ENCODE results near the gene CCDC17.
"Not testable (repeated sequence)": the region's sequence is repeated elsewhere in the genome, so short reads cannot be mapped to it uniquely, and the experiment has no call there.

CCDC17 gene

DNA sequence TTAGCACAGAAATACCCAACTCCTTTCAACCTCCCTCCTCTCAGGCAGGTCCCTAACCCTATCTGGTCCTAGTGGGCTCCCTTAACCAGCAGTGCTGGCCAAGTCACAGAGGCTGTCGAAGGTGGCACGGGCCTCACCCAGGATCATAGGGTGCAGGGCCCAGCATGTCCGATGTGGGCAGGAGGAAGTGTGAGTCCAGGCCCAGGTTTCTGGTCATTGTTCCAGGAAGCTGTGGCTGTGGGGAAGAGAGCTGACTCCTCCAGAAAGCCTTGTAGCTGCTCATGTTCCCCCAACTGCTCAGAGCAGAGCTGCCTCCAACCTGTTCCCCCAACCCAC, 2.4 kb downstream of the CCDC17 start:
- DNase-seq: no peak

DNA sequence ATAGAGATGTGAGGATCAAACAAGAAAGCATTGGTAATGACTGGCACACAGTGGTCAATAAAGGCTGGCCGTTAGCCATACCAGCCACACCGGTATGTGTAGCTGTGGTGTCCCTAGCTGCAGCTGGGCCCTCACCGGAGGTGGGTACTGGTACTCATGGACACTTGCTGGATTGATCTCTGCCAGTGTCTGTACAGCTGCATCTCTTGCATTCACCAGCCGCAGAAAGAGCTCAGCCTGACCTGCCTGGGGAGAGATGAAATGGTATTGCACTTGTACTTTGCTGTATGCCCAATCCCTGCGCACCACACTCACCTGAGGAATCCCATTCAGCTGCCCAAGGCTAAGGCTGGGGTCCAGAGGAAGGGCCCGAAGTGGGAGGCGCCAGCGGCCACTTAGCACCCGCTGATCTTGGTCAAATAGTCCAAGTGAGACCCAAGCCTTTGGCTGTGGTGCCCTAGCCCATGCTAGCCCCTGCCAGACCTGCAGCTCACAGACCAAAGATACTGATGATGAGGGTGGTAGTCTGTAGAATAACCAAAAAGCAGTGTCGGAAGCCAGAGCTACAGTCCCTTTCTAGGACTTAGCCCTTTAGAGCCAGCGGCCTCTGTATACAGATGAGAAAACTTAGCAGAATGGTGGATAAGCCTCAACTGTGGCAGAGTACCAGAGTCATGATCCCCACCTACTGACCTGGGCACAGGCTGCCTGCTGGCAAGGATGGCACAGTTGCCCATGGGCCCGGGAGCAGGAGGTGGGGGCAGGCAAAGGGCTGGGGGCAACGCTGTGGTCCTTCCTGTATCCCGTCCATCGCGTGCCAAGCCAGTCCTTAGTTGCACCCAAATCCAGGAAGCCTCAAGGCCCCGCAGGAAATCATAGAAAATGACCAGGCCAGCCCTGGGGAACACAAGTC, 3.0 kb downstream of the CCDC17 start:
- DNase-seq: no peak

DNA sequence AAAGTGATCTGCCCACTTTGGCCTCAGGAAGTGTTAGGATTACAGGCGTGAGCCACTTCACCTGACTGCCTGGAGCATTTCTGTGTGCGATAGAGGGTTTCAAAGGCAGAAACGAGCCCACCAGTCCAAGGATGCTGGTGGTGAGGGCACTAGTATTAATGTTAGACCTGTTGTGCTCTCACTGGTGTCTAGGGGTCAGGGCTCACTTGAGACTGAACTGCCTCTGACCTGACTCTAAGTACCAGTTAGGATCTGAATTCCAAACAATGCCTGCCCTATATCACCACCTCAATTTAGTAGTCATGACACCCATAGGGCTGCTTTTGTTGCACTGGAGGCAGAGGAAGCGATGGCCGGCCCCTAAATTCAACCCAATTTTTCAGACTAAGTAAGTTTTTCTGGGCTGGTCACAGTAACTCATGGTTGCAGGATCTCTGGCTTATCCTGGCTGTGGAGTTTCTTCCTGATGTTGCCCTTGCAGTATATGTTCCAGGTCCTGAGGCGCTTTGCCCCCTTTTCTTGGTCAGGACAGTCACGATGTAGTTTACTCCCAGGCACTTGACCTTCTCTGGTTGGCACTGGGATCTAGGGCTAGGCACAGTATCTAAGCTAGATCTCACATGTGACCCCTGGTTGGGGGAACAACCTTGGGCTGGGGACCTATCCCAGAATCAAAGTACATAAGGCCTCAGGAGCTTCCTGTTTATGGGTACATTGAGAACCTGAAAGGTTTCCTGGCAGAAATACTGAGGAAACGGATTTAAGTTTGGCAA, 4.5 kb downstream of the CCDC17 start:
- DNase-seq: no peak

DNA sequence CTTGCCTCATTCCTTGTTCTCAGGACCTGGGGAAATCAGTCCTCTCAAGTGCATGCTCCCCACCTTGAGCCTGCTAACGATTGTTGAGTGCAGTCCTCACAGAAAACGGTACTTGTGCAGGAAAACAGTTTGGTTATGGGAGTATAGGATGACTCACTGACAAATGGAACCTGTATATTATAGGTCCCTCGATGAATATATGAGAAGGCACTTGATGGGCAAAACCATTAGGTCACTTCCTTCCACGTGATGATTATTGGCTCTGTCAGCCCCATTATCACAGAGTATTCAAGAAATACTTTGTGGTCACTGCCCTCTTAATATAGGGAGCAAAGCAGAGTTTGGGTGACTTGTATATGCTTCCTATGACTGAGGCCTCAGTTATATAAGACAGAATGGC, 6.2 kb downstream of the CCDC17 start:
- DNase-seq: peak; percentile 67

DNA sequence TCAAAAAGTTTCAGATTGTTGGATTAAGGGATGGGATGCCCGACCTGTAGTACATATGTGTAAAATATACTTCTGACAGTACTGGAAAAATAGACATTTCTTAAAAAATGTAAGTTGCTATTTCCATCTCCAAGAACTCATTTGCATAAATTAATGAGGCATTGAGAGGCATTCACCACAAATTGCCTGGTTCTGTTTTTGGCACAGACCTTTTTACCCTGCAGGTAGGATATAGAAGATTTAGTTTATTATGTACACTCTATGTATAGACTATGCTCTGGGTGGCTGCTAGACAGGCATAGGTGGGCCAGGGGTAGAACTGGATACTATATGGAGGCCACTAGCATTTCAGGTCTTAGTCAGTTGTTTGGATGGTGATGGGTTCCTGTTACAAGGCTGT, 8.0 kb downstream of the CCDC17 start:
- no peak for DNase-seq

DNA sequence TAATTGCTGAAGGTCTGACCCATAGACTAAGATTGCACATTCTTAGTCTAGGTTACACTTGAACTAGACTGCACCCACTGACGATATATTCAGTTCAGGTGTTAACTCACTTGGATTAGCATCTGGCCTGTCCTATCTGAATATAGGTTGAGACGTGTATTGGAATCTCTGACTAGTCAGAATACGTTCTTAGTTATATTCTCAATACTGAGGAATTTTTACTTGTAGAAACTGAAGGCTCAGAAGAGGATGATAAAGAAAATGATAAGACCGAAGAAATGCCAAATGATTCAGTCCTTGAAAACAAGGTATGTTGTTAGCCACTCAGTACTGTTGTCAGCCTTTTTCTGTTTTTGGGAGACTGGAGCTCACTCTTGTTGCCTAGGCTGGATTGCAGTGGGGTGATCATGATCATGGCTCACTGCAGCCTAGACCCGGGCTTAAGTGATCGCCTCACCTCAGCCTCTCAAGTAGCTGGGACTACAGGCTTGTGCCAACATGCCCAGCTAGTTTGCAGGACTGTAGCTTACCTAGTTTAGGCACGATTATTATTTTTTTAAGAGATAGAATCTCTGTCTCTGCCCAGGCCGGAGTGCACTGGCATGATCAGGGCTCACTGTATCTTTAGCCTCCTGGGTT, 10.8 kb downstream of the CCDC17 start:
- no peak for DNase-seq

DNA sequence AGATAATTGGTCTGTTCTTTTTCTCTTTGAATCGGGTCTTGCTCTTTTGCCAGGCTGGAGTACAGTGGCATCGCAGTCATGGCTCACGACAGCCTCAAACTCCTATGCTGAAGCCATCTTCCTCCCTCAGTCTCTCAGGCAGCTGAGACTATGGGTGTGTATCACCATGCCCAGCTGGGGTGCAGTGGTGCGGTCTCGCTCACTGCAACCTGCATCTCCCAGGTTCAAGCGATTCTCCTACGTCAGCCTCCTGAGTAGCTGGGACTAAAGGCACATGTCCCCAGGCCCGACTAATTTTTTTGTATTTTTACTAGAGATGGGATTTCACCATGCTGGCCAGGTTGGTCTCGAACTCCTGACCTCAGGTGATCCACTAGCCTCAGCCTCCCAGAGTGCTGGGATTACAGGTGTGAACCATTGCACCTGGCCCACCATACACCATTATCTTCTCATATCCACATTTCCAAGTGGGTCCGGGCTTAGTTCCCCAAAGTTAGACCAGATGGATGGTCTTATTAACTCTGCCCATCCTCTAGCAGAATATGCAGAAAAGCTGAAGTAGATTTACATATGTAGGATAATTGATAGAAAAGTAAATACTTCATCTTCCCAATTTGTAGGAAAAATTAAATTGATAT, 13.1 kb downstream of the CCDC17 start:
- no peak for DNase-seq

DNA sequence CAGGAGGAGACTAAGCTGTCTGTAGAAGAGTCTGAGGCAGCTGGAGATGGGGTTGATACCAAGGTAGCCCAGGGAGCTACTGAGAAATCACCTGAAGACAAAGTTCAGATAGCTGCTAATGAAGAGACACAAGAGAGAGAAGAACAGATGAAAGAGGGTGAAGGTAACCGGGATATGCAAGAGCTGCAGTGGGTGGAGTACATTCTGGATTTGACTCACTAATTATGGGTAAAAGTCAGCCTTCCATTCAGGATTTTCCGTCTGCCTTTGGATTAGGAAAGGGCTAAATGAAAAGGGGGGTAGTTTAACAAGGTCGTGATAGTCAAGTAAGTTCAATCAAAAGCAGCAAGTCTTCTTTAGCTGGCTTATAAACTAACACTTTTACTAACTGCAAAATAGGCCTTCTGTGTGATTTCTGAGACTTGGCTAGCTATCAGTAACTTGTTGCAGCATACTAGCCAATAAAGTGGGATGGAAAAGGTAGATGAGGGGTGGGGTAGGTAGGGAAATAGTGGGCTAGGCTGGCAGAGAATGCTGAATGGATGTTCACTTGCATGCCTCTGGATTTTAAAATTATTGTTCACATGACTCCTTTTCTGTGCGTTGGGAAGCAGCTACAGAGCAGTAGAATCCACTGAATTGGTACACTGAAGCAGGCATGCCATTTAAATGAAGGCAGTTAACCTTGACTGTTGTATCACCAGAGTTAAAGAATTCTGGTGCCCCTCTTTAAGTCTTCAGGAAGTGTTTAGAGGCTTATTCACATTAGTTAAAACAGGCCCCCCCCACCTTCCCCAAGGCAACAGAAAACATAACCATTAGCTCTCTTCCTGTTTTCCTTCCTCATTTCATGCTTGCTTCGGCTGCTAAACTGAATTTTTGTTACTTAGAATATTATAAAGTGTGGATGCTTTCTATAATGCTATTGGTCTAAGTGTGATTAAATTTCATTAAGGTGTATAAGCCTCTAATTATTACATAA, 15.4 kb downstream of the CCDC17 start:
- no peak for DNase-seq

DNA sequence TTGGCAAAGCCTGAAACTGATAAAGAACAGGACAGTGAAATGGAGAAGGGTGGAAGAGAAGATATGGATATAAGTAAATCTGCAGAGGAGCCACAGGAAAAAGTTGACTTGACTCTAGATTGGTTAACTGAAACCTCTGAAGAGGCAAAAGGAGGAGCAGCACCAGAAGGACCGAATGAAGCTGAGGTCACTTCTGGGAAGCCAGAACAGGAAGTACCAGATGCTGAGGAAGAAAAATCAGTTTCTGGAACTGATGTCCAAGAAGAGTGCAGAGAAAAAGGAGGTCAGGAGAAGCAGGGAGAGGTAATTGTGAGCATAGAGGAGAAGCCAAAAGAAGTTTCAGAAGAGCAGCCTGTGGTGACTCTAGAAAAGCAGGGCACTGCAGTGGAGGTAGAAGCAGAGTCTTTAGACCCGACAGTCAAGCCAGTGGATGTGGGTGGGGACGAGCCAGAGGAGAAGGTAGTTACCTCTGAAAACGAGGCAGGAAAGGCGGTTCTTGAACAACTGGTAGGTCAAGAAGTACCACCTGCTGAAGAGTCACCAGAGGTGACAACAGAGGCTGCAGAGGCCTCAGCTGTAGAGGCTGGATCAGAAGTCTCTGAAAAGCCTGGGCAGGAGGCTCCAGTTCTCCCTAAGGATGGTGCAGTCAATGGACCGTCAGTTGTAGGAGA, 16.3 kb downstream of the CCDC17 start:
- DNase-seq: no peak

DNA sequence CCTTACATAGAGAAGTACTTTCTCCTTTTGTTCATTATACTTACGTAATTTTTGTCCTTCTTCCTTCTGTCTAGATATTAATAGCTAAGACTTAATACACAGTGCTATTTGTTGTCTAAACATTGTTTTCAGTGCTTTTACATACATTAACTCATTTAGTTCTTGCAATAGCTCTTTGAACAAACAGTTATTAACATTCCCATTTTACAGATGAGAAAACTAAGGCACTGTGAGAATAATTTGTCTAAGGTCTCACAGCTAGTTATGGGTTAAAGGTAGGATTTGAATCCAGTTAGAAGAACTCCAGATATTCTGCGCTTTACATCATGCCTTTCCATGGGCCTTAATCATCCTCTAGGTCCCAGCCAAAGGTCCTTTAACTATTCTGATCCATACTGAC, 19.6 kb downstream of the CCDC17 start:
- no peak for DNase-seq

DNA sequence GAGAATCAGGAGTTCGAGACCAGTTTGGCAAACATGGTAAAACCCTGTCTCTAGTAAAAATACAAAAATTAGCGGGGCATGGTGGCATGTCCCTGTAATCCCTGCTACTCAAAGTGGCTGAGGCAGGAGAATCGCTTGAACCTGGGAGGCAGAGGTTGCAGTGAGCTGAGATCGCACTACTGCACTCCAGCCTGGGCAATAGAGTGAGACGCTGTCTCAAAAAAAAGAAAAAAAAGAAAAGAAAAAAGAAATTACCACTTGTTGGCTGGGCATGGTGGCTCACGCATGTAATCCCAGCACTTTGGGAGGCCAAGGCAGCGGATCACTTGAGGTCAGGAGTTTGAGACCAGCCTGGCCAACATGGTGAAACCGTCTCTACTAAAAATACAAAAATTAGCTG, 27.1 kb downstream of the CCDC17 start:
- not testable (repeated sequence) for DNase-seq

DNA sequence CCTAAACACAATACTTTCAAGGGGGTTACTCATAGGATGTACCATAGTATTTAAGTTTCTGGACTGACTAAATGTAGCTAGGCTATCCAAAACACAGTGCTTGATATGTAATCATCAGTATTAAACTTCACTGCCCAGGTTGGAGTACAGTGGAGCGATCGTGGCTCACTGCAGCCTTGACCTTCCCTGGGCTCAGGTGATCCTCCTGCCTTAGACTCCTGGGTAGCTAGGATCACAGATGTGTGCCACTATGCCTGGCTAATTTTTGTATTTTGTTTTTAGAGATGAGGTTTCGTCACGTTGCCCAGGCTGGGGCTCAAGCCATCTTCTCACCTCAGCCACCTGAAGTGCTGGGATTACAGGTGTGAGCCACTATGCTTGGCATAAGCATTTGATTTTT, 29.4 kb downstream of the CCDC17 start:
- DNase-seq: no peak

DNA sequence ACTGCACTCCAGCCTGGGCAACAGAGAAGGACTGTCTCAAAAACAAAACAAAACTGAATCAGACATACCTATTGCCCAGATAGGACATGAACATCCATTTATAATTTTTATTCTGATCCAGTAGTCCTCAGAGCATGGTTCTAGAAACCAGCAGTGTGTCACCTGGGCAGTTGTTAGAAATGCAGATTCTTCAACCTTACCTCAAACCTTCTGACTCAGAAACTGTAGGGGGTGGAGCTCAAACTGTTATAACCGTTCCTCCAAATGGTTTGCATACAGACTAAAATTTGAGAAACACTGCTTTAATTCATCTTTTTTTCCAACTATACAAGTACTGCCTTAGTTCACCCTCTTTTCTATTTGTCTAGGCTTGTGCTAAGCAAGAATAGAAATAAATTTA, 34.0 kb downstream of the CCDC17 start:
- no peak for DNase-seq

DNA sequence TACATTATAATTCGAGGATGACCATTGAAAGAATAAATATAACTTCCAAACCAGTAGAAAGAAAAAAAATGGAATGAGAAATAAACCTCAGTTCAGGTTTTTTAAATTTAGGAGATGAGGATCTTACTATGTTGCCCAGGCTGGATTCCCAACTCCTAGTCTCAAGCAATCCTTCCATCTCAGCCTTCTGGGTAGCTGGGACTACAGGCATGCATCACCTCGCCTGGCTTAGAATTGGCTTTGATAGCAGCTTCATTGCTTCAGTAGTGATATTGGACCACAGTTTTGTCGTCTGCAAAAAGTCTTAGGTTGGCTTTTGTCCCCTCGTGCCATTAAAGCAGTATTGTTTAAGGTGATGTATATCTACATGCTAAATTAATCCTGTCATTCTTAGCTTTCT, 37.1 kb downstream of the CCDC17 start:
- DNase-seq: no peak

DNA sequence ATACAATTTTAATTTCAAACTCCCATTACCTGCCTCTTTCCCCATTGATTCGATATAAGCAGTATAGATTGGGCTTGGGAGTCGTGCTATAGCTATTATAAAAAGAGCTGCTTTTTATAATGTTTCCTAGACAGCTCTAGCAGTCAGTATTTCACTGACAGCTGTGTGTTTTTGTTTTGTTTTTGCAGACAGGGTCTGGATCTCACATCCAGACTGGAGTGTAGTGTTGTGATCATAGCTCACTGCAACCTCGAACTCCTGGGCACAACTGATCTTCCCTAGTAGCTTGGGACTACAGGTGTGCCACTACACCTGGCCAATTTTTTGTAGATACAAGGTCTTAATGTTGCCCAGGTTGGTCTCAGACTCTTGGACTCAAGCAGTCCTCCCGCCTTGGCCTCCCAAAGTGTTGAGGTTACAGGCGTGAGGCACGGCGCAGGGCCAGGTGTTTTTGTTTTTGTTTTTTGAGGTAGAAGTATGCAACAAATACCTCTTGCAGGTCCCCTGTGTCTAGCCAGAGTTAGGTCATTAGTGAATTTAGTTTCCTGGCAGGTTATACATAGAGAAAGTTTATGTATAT, 38.3 kb downstream of the CCDC17 start:
- DNase-seq: no peak

DNA sequence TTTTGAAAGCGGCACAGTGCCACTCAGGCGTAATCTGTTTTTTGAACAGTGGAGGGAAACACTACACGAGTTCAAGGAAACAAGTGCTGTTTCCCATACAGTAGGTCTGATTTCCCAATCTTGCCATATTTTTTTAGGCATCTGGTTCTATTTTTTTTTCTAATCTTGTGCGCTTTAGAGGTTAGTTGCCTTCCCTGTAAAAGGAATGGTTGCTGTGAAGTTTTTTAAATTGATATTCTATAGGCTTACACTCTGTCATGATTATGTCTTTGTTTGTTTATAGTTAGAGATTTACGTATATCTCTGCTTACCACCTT, 38.8 kb downstream of the CCDC17 start:
- DNase-seq: no peak

DNA sequence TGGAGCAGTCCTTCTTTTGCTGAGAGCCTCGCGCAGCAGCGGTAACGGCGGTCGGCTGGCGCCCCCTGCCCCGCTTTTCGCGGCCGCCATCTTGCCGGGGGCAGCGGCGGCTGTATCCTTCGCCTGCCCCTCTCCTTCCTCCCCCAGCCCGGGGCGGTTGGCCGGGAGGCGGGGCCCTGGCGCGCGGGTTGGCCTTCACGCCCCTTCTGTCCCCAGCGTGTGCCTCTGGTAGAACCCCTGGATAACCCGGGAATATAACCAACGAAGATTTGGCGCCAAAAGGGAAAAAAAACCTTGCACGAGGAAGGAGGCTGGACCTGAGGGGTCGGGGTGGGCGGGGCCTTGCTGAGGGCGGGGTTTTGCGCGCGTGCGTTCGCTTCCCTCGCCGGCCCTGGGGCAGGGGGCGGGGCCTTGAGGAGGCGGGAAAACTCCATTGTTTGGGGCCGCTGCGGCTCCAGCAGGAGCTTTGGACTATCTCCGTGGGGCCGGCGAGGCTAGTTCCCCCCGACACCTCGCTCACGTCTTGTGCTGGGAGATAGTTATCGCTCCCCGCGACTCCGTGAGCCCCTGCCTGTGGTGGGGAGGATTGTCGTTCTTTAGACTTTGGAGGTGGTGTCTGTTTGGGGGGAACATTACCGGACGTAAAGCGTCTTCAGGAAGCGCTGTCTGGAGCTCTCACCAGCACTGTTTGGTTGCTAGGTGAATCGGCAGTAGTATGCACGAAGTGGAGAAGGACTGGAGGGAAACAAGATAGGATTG, 39.3 kb downstream of the CCDC17 start:
- DNase-seq: peak; percentile 91

DNA sequence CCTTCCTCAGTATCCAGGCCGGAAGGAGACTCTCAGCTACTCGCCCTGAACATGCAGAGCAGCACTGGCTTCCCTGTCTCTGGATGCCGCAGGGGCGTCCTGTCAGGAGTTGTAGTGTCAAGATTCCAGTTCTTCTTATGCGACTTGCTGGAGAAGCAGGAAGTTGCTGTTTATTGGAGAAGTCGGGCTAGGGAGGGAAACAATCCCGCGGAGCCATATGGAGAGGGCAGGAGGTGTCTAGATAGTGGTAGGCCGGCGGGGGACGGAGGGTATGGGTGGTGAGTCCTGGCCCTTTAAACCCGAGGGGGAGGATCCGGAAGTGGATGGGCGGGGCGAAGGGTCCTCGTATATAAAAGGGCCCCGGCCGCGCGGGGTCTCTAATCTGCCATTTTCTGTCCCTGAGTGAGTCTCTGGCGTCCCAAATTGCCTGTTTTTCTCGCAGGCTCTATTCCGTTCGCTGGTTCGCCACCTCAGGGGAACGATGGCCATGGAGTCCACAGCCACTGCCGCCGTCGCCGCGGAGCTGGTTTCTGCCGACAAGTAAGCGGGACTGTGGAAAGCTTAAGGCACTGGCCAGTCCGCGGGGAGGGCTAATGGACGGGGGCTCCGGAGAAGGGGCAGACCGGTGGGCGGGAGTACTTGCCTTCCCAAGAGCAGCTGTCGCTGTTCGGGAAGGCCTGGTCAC, 40.0 kb downstream of the CCDC17 start, which contains the start of gene NASP:
NASP (plus strand) TSS at position 376 of the 685 bp plus-strand sequence; CDS start at position 482, 106 bp downstream.
- DNase-seq: peak; percentile 86

DNA sequence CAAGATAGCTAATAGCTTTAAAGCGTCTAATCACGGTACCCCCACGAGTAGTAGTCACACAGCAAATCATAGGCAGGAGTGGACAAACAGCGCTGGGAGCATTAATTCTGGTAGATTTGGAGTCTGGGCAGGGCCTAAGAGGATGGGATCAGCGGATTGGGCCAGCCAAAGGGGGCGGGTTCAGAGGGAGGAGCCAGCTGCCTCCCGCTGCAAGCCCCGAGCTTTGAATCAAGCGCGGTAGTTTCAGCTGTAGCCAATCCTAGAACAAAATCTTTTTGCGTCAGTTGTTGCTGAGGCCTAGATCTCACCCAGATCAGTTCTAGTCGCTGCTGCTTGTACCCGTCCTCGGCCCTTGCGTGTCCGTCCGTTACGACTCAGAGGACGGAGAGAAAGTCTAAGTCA, 40.6 kb downstream of the CCDC17 start:
- DNase-seq: peak; percentile 97
